Stimulated activated effector memory CD8-positive, alpha-beta T cell treated with anti-CD3 and anti-CD28 coated beads, Interleukin-12 subunit alpha, Interleukin-12 subunit beta, amount 100 ng/mL, for 72 hours (primary cell): ENCODE results near the gene GABRR1.

Source experiments
- ATAC-seq: fragments of 150-1000 bp; cut with Tn5 transposase; 2 replicates; pipeline ENCODE4 v1.10.0; 2021
- DNase-seq, 2 donors: peaks; one replicate each; pipeline ENCODE4 v3.0.0; 2021 to 2022; ENCODE audit warnings: low spot score in 2 of 2
- H3K27ac Mint-ChIP-seq: one replicate; pipeline ENCODE4 v1.8.0; 2022; ENCODE audit warnings: mild to moderate bottlenecking, mixed read lengths
- H3K36me3 Mint-ChIP-seq: one replicate; pipeline ENCODE4 v1.8.0; 2022; ENCODE audit warnings: mild to moderate bottlenecking, mixed read lengths
- H3K4me1 Mint-ChIP-seq: one replicate; pipeline ENCODE4 v1.8.0; 2022; ENCODE audit warnings: mixed read lengths
- H3K4me3 Mint-ChIP-seq: one replicate; pipeline ENCODE4 v1.8.0; 2022; ENCODE audit warnings: mild to moderate bottlenecking, mixed read lengths
- H3K9me3 Mint-ChIP-seq: one replicate; pipeline ENCODE4 v1.8.0; 2022; ENCODE audit warnings: mixed read lengths

Gene GABRR1

GRCh38 chr6:89217299-89217910 is at the start of gene GABRR1:
TSS of gene GABRR1 (minus strand) at chr6:89217358. CDS start at chr6:89217322, 36 bp downstream.
- no peak within 1 kb of the TSS for H3K27ac Mint-ChIP-seq
- no peaks in the 10 kb centered on the region for H3K4me1 Mint-ChIP-seq
- H3K4me3 Mint-ChIP-seq = no peak within 1 kb of the TSS

GRCh38 chr6:89264296-89264695 is 47.1 kb upstream of the GABRR1 start:
- Mint-ChIP-seq H3K36me3 (no peaks in the 10 kb centered on the region), H3K9me3 (no peaks in the 10 kb centered on the region)

More at GRCh38 chr6:89217299-89217910, at the start of gene GABRR1:
- Mint-ChIP-seq H3K36me3 (no peaks in the 10 kb centered on the region), H3K9me3 (no peaks in the 10 kb centered on the region)
- DNase-seq (no peak), ATAC-seq (no peak)

GRCh38 chr6:89260832-89261231 is 43.7 kb upstream of the GABRR1 start:
- Mint-ChIP-seq H3K36me3 (no peaks in the 10 kb centered on the region), H3K4me3 (no peak overlapping the region), H3K27ac (no peak overlapping the region), H3K9me3 (no peaks in the 10 kb centered on the region), H3K4me1 (no peaks in the 10 kb centered on the region)
- ATAC-seq (no peak), DNase-seq (no peak)

More at GRCh38 chr6:89264296-89264695, 47.1 kb upstream of the GABRR1 start:
- ATAC-seq (no peak), DNase-seq (no peak)
- no peak overlapping the region for H3K4me3 Mint-ChIP-seq
- no peaks in the 10 kb centered on the region for H3K4me1 Mint-ChIP-seq
- H3K27ac Mint-ChIP-seq = no peak overlapping the region

GRCh38 chr6:89260310-89260709 is 43.2 kb upstream of the GABRR1 start:
- DNase-seq (no peak), ATAC-seq (no peak)
- no peaks in the 10 kb centered on the region for H3K4me1 Mint-ChIP-seq
- no peak overlapping the region for H3K4me3 Mint-ChIP-seq
- H3K9me3 Mint-ChIP-seq = no peaks in the 10 kb centered on the region
- H3K36me3 Mint-ChIP-seq = no peaks in the 10 kb centered on the region
- H3K27ac Mint-ChIP-seq = no peak overlapping the region

- DNase-seq (no peak), ATAC-seq (no peak)
- Mint-ChIP-seq H3K36me3 (no peaks in the 10 kb centered on the region), H3K9me3 (no peaks in the 10 kb centered on the region), H3K27ac (no peak overlapping the region), H3K4me3 (no peak overlapping the region), H3K4me1 (no peaks in the 10 kb centered on the region)
Measured at GRCh38 chr6:89258912-89259311, 41.8 kb upstream of the GABRR1 start.

GRCh38 chr6:89257781-89258180 is 40.6 kb upstream of the GABRR1 start:
- Mint-ChIP-seq H3K27ac (no peak overlapping the region), H3K36me3 (no peaks in the 10 kb centered on the region), H3K4me3 (no peak overlapping the region), H3K9me3 (no peaks in the 10 kb centered on the region), H3K4me1 (no peaks in the 10 kb centered on the region)
- ATAC-seq (no peak), DNase-seq (no peak)

- Mint-ChIP-seq H3K27ac (no peak overlapping the region), H3K4me3 (no peak overlapping the region), H3K4me1 (no peaks in the 10 kb centered on the region), H3K9me3 (no peaks in the 10 kb centered on the region), H3K36me3 (no peaks in the 10 kb centered on the region)
- DNase-seq = no peak
- peak; percentile 16 for ATAC-seq
Measured at GRCh38 chr6:89257346-89257745, 40.2 kb upstream of the GABRR1 start.

GRCh38 chr6:89255417-89255816 is 38.3 kb upstream of the GABRR1 start:
- Mint-ChIP-seq H3K4me3 (no peak overlapping the region), H3K36me3 (no peaks in the 10 kb centered on the region), H3K27ac (no peak overlapping the region), H3K4me1 (no peaks in the 10 kb centered on the region), H3K9me3 (no peaks in the 10 kb centered on the region)
- ATAC-seq = no peak
- DNase-seq = no peak

- Mint-ChIP-seq H3K4me3 (no peak overlapping the region), H3K27ac (no peak overlapping the region), H3K9me3 (no peaks in the 10 kb centered on the region), H3K36me3 (no peaks in the 10 kb centered on the region), H3K4me1 (no peaks in the 10 kb centered on the region)
- no peak for DNase-seq
- no peak for ATAC-seq
Measured at GRCh38 chr6:89254569-89254968, 37.4 kb upstream of the GABRR1 start.

- H3K4me1 Mint-ChIP-seq = no peaks in the 10 kb centered on the region
- H3K36me3 Mint-ChIP-seq = no peaks in the 10 kb centered on the region
- H3K27ac Mint-ChIP-seq = no peak overlapping the region
- DNase-seq = no peak
- no peak for ATAC-seq
- H3K4me3 Mint-ChIP-seq = no peak overlapping the region
- H3K9me3 Mint-ChIP-seq = no peaks in the 10 kb centered on the region
Measured at GRCh38 chr6:89252907-89253306, 35.7 kb upstream of the GABRR1 start.

GRCh38 chr6:89251976-89252375 is 34.8 kb upstream of the GABRR1 start:
- Mint-ChIP-seq H3K4me1 (no peaks in the 10 kb centered on the region), H3K36me3 (no peaks in the 10 kb centered on the region), H3K9me3 (no peaks in the 10 kb centered on the region), H3K4me3 (no peak overlapping the region), H3K27ac (no peak overlapping the region)
- ATAC-seq = no peak
- no peak for DNase-seq

- DNase-seq (no peak), ATAC-seq (no peak)
- Mint-ChIP-seq H3K4me3 (no peak overlapping the region), H3K27ac (no peak overlapping the region), H3K36me3 (no peaks in the 10 kb centered on the region), H3K4me1 (no peaks in the 10 kb centered on the region), H3K9me3 (no peaks in the 10 kb centered on the region)
Measured at GRCh38 chr6:89251170-89251569, 34.0 kb upstream of the GABRR1 start.

GRCh38 chr6:89250239-89250638 is 33.1 kb upstream of the GABRR1 start:
- Mint-ChIP-seq H3K4me3 (no peak overlapping the region), H3K36me3 (no peaks in the 10 kb centered on the region), H3K9me3 (no peaks in the 10 kb centered on the region), H3K4me1 (no peaks in the 10 kb centered on the region), H3K27ac (no peak overlapping the region)
- ATAC-seq (no peak), DNase-seq (no peak)

- Mint-ChIP-seq H3K27ac (no peak overlapping the region), H3K4me3 (no peak overlapping the region), H3K36me3 (no peaks in the 10 kb centered on the region), H3K4me1 (peaks cover 7% of the 10 kb centered on the region), H3K9me3 (no peaks in the 10 kb centered on the region)
- ATAC-seq (no peak), DNase-seq (peak in 1 of 2 donors; percentile 28)
Measured at GRCh38 chr6:89244241-89244985, 27.3 kb upstream of the GABRR1 start.

- Mint-ChIP-seq H3K9me3 (no peaks in the 10 kb centered on the region), H3K4me3 (no peak overlapping the region), H3K36me3 (no peaks in the 10 kb centered on the region), H3K4me1 (peaks cover 12% of the 10 kb centered on the region), H3K27ac (no peak overlapping the region)
- no peak for ATAC-seq
- DNase-seq = no peak
Measured at GRCh38 chr6:89243331-89243629, 26.1 kb upstream of the GABRR1 start.

GRCh38 chr6:89242574-89243330 is 25.6 kb upstream of the GABRR1 start:
- H3K4me1 Mint-ChIP-seq = peaks cover 12% of the 10 kb centered on the region
- ATAC-seq (no peak), DNase-seq (peak in 1 of 2 donors; percentile 46)
- no peaks in the 10 kb centered on the region for H3K9me3 Mint-ChIP-seq
- no peak overlapping the region for H3K27ac Mint-ChIP-seq
- H3K4me3 Mint-ChIP-seq = no peak overlapping the region
- no peaks in the 10 kb centered on the region for H3K36me3 Mint-ChIP-seq
